ENCODE measurements around the gene ITIH2.
"Not testable (repeated sequence)": the region's sequence is repeated elsewhere in the genome, so short reads cannot be mapped to it uniquely, and the experiment has no call there.

The ITIH2 gene

DNA sequence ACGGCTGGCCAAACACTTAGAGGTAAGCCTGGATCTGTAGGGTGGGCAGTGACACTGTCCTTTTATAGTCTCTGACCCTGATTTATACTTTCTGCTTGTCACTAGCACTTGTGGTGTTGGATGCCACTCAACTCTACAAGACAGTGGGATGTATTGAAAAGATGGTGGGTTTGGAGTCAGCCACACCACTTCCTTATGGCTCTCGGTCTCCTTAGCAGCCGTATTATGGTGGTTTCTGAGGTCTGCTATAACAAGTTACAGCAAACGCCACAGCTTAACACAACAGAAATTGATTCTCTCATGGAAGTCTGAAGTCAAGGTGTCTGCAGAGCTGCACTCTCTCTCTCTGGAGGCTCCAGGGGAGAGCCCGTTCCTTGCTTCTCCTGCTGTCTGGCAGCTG, 14.7 kb downstream of the ITIH2 start:
- Histone ChIP-seq H3K27me3 (ENCODE audit: insufficient read depth, insufficient read length) (no peaks in the 10 kb centered on the region), H3K9ac (ENCODE audit: insufficient read length, low read depth) (no peak overlapping the region), H3K36me3 (ENCODE audit: insufficient read depth, insufficient read length, low read length) (no peaks in the 10 kb centered on the region), H3K4me3 (ENCODE audit: insufficient read length, low read depth) (no peak overlapping the region), H3K4me1 (ENCODE audit: insufficient read depth, insufficient read length) (no peaks in the 10 kb centered on the region), H3K9me3 (ENCODE audit: insufficient read depth, low read length) (no peaks in the 10 kb centered on the region)
- TF ChIP-seq ZNF274 (IDR thresholded peaks at IDR 0.05; ENCODE audit: low read depth, low read length): no peak
- TF ChIP-seq SUZ12 (IDR thresholded peaks at IDR 0.05; ENCODE audit: extremely low read depth, insufficient read depth, insufficient read length): no peak
- TF ChIP-seq YY1 (IDR thresholded peaks at IDR 0.05; ENCODE audit: insufficient read depth, insufficient read length): no peak
- no peak for DNase-seq (ENCODE audit: low read depth, low spot score)

- H3K9me3 ChIP-seq (ENCODE audit: insufficient read depth, low read length): no peaks in the 10 kb centered on the region
- H3K4me1 ChIP-seq (ENCODE audit: insufficient read depth, insufficient read length): no peaks in the 10 kb centered on the region
- TF ChIP-seq YY1 (IDR thresholded peaks at IDR 0.05; ENCODE audit: insufficient read depth, insufficient read length) (no peak), SUZ12 (IDR thresholded peaks at IDR 0.05; ENCODE audit: extremely low read depth, insufficient read depth, insufficient read length) (no peak), ZNF274 (IDR thresholded peaks at IDR 0.05; ENCODE audit: low read depth, low read length) (no peak)
- no peak overlapping the region for H3K9ac ChIP-seq (ENCODE audit: insufficient read length, low read depth)
- no peak overlapping the region for H3K4me3 ChIP-seq (ENCODE audit: insufficient read length, low read depth)
- H3K27me3 ChIP-seq (ENCODE audit: insufficient read depth, insufficient read length): no peaks in the 10 kb centered on the region
- DNase-seq (ENCODE audit: low read depth, low spot score): no peak
- H3K36me3 ChIP-seq (ENCODE audit: insufficient read depth, insufficient read length, low read length): no peaks in the 10 kb centered on the region
These were observed 15.6 kb downstream of the ITIH2 start for GRCh38 chr10:7718685-7719084.

DNA sequence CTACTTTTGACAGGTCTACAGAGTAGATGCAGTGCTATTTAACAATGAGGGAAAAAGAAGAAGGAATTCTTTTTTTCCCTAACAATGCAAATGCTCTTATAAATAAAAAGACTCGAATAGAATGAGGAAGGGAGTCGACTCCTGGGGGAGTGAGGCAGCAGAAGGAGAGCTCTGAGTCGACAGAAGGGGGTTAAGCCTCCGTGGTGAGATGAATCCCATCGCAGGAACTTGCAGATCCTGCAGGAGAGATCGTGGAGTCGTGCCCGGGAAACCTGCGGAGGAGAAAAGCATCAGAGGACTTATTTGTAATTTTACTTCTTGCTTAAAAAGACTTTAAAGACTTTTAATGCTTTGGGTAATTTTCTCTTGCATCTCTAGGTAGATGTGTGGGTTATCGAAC, 17.4 kb downstream of the ITIH2 start:
- TF ChIP-seq YY1 (IDR thresholded peaks at IDR 0.05; ENCODE audit: insufficient read depth, insufficient read length) (no peak), SUZ12 (IDR thresholded peaks at IDR 0.05; ENCODE audit: extremely low read depth, insufficient read depth, insufficient read length) (no peak), ZNF274 (IDR thresholded peaks at IDR 0.05; ENCODE audit: low read depth, low read length) (no peak)

DNA sequence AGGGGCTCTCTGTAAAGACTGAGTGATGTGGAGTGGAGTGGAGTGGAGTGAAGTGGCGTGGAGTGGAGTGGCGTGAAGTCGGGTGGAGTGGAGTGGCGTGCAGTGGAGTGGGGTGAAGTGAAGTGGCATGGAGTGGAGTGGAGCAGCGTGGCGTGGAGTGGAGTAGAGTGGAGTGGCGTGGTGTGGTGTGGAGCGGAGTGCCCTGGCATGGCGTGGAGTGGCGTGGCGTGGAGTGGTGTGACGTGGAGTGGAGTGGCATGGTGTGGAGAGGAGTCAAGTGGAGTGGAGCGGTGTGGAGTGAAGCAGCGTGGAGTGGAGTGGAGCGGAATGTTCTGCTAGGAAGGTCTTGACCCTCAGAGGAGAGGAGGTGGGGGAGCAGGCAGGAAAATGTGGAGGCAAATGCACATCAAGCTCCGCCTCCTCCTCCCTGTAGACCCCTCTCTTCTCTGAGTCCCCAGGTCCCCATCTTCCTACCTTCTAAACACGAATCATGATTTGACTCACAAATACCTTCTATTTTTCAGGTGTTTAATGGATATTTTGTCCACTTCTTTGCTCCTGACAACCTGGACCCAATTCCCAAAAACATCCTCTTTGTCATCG, 19.9 kb downstream of the ITIH2 start:
- H3K4me1 ChIP-seq (ENCODE audit: insufficient read depth, insufficient read length): no peaks in the 10 kb centered on the region
- TF ChIP-seq YY1 (IDR thresholded peaks at IDR 0.05; ENCODE audit: insufficient read depth, insufficient read length) (no peak), ZNF274 (IDR thresholded peaks at IDR 0.05; ENCODE audit: low read depth, low read length) (no peak), SUZ12 (IDR thresholded peaks at IDR 0.05; ENCODE audit: extremely low read depth, insufficient read depth, insufficient read length) (no peak)
- no peaks in the 10 kb centered on the region for H3K36me3 ChIP-seq (ENCODE audit: insufficient read depth, insufficient read length, low read length)
- H3K27me3 ChIP-seq (ENCODE audit: insufficient read depth, insufficient read length): no peaks in the 10 kb centered on the region
- H3K4me3 ChIP-seq (ENCODE audit: insufficient read length, low read depth): no peak overlapping the region
- no peaks in the 10 kb centered on the region for H3K9me3 ChIP-seq (ENCODE audit: insufficient read depth, low read length)
- H3K9ac ChIP-seq (ENCODE audit: insufficient read length, low read depth): no peak overlapping the region
- DNase-seq (ENCODE audit: low read depth, low spot score): no peak

More for the DNA sequence above, 17.4 kb downstream of the ITIH2 start:
- no peak for DNase-seq (ENCODE audit: low read depth, low spot score)
- no peak overlapping the region for H3K9ac ChIP-seq (ENCODE audit: insufficient read length, low read depth)
- no peaks in the 10 kb centered on the region for H3K36me3 ChIP-seq (ENCODE audit: insufficient read depth, insufficient read length, low read length)
- no peaks in the 10 kb centered on the region for H3K27me3 ChIP-seq (ENCODE audit: insufficient read depth, insufficient read length)
- no peaks in the 10 kb centered on the region for H3K4me1 ChIP-seq (ENCODE audit: insufficient read depth, insufficient read length)
- H3K4me3 ChIP-seq (ENCODE audit: insufficient read length, low read depth): no peak overlapping the region
- no peaks in the 10 kb centered on the region for H3K9me3 ChIP-seq (ENCODE audit: insufficient read depth, low read length)

DNA sequence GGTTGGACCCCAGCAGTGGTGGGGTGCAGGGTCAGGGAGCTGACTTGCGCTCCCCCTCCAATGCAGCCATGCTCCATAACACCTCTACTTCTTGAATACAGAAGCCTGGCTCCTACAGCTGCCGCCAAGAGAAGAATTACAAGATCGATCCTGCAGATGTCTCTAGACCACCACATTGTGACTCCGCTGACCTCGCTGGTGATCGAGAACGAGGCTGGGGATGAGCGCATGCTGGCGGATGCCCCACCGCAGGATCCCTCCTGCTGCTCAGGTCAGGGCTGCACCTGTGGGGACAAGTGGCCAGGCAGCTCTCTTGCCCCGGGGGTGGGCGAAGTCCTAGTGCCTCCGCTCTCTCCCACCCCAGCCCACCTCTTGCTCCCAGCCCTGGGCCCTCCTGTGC, 31.7 kb downstream of the ITIH2 start:
- Histone ChIP-seq H3K9me3 (ENCODE audit: insufficient read depth, low read length) (no peaks in the 10 kb centered on the region), H3K9ac (ENCODE audit: insufficient read length, low read depth) (no peak overlapping the region), H3K4me1 (ENCODE audit: insufficient read depth, insufficient read length) (peaks cover 1% of the 10 kb centered on the region), H3K4me3 (ENCODE audit: insufficient read length, low read depth) (no peak overlapping the region), H3K27me3 (ENCODE audit: insufficient read depth, insufficient read length) (no peaks in the 10 kb centered on the region), H3K36me3 (ENCODE audit: insufficient read depth, insufficient read length, low read length) (no peaks in the 10 kb centered on the region)
- DNase-seq (ENCODE audit: low read depth, low spot score): no peak
- TF ChIP-seq YY1 (IDR thresholded peaks at IDR 0.05; ENCODE audit: insufficient read depth, insufficient read length) (no peak), SUZ12 (IDR thresholded peaks at IDR 0.05; ENCODE audit: extremely low read depth, insufficient read depth, insufficient read length) (no peak), ZNF274 (IDR thresholded peaks at IDR 0.05; ENCODE audit: low read depth, low read length) (no peak)

DNA sequence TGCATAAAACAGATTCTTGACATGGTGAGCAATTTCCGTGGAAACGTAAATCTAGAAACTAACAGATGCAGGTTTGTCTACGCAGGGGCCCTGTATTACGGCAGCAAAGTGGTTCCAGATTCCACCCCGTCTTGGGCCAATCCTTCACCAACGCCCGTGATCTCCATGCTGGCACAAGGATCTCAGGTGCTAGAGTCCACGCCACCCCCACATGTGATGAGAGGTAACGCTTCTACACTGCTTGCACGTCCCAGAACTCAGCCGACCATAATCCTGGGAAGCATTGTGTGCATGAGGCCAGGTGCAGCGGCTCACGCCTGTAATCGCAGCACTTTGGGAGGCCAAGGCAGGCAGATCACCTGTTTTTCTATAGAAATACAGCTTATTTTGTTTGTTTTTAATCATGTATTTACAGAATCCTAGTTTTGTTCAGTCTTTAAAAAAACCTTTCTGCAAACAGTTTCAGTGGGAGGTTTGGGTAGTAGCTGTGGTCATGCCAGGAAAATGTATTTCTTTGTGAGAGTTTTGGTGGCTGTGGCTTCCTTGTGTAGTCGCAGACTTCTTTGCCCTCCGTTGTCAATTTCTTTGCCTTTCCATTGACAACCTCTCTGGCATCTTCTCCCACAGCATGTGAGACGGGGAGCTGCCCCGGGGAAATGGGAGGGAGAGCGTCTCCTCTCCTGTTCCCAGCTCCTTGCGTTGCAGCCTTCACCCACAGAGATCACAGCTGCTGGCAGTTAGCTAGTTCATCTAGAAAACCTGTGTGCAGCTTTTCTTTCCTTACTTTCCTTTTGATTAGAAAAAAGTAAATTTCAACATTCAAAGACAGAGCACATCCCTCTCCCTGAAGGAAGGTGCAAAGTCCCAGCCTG, 35.7 kb downstream of the ITIH2 start:
- Histone ChIP-seq H3K9me3 (ENCODE audit: insufficient read depth, low read length) (no peaks in the 10 kb centered on the region), H3K27me3 (ENCODE audit: insufficient read depth, insufficient read length) (no peaks in the 10 kb centered on the region)
- TF ChIP-seq SUZ12 (IDR thresholded peaks at IDR 0.05; ENCODE audit: extremely low read depth, insufficient read depth, insufficient read length): no peak
- TF ChIP-seq YY1 (IDR thresholded peaks at IDR 0.05; ENCODE audit: insufficient read depth, insufficient read length): no peak
- no peak for TF ChIP-seq ZNF274 (IDR thresholded peaks at IDR 0.05; ENCODE audit: low read depth, low read length)

GRCh38 chr10:7744307-7744706, 41.2 kb downstream of the ITIH2 start:
- no peak for DNase-seq (ENCODE audit: low read depth, low spot score)
- TF ChIP-seq SUZ12 (IDR thresholded peaks at IDR 0.05; ENCODE audit: extremely low read depth, insufficient read depth, insufficient read length) (no peak), YY1 (IDR thresholded peaks at IDR 0.05; ENCODE audit: insufficient read depth, insufficient read length) (no peak), ZNF274 (IDR thresholded peaks at IDR 0.05; ENCODE audit: low read depth, low read length) (no peak)
- no peaks in the 10 kb centered on the region for H3K27me3 ChIP-seq (ENCODE audit: insufficient read depth, insufficient read length)
- H3K4me1 ChIP-seq (ENCODE audit: insufficient read depth, insufficient read length): no peaks in the 10 kb centered on the region
- no peak overlapping the region for H3K9ac ChIP-seq (ENCODE audit: insufficient read length, low read depth)
- H3K36me3 ChIP-seq (ENCODE audit: insufficient read depth, insufficient read length, low read length): no peaks in the 10 kb centered on the region
- no peak overlapping the region for H3K4me3 ChIP-seq (ENCODE audit: insufficient read length, low read depth)
- H3K9me3 ChIP-seq (ENCODE audit: insufficient read depth, low read length): no peaks in the 10 kb centered on the region

More for the DNA sequence above, 35.7 kb downstream of the ITIH2 start:
- Histone ChIP-seq H3K36me3 (ENCODE audit: insufficient read depth, insufficient read length, low read length) (no peaks in the 10 kb centered on the region), H3K4me1 (ENCODE audit: insufficient read depth, insufficient read length) (peaks cover 1% of the 10 kb centered on the region), H3K9ac (ENCODE audit: insufficient read length, low read depth) (no peak overlapping the region), H3K4me3 (ENCODE audit: insufficient read length, low read depth) (no peak overlapping the region)
- DNase-seq (ENCODE audit: low read depth, low spot score): no peak

- not testable (repeated sequence) for DNase-seq (ENCODE audit: low read depth, low spot score); H3K4me3 ChIP-seq (ENCODE audit: insufficient read length, low read depth); H3K4me1 ChIP-seq (ENCODE audit: insufficient read depth, insufficient read length); H3K9me3 ChIP-seq (ENCODE audit: insufficient read depth, low read length); H3K9ac ChIP-seq (ENCODE audit: insufficient read length, low read depth); H3K27me3 ChIP-seq (ENCODE audit: insufficient read depth, insufficient read length)
- peaks cover 22% of the 10 kb centered on the region for H3K36me3 ChIP-seq (ENCODE audit: insufficient read depth, insufficient read length, low read length)
These were observed 45.5 kb downstream of the ITIH2 start for GRCh38 chr10:7748637-7749036.

Data from NT2/D1 (cell line).